SK-N-SH (cell line): ENCODE results near the gene NNT. TPM values are rescaled to one million over a fixed set of nuclear protein-coding genes. Genes with fewer than 3 reads are reported as not detected.

Experiments used
- CTCF ChIA-PET: fragments of 300-600, 350-600 bp; formaldehyde crosslinking; extraction: SDS; loops from one replicate; lab custom pipeline; 2021; lab: Yijun Ruan, JAX
- POLR2A ChIA-PET: fragments of 350-600 bp; sonication (Branson Sonifier 250); formaldehyde crosslinking; extraction: SDS; loops from one replicate; lab custom pipeline; 2020; ENCODE audit warnings: antibody characterized with exemption, inconsistent platforms; lab: Yijun Ruan, JAX
- DNase-seq: peaks from one replicate; pipeline ENCODE4 v3.0.0; 2012
- H2AFZ ChIP-seq: fragments of 200-600 bp; sonication (generic); 2 replicates; pipeline ENCODE4 v1.8.1; 2016; ENCODE audit warnings: antibody characterized with exemption, mild to moderate bottlenecking, low read depth
- H3F3A ChIP-seq: fragments of 200-600 bp; sonication (generic); replicated peaks from 2 replicates; pipeline ENCODE3; 2016; ENCODE audit warnings: antibody characterized with exemption, mild to moderate bottlenecking; ENCODE audit not compliant: insufficient read depth
- H3K27ac ChIP-seq, 2 experiments: fragments of 200-500 bp in 1 of 2; fragments of 200-600 bp in 1 of 2; sonication (Bioruptor generic) in 1 of 2; sonication (generic), shearing (Covaris generic) in 1 of 2; 2 replicates each; pipeline versions ENCODE4 v1.5.1 to v1.6.1; 2014 to 2016; ENCODE audit warnings: low read depth in 2 of 2, inconsistent platforms in 1 of 2, low read length in 1 of 2, mild to moderate bottlenecking in 1 of 2, mixed read lengths in 1 of 2
- H3K27me3 ChIP-seq: fragments of 200-600 bp; sonication (generic), shearing (Covaris generic); 2 replicates; pipeline ENCODE4 v1.6.1; 2016; ENCODE audit warnings: mixed run types; ENCODE audit not compliant: insufficient read depth
- H3K36me3 ChIP-seq, 2 experiments: fragments of 200-500 bp in 1 of 2; fragments of 200-600 bp in 1 of 2; sonication (Bioruptor generic) in 1 of 2; sonication (generic) in 1 of 2; replicated peaks in 1 of 2; 2 replicates each; pipeline versions ENCODE3 to v1.5.1; 2014 to 2016; ENCODE audit warnings: low read length in 1 of 2, mild to moderate bottlenecking in 1 of 2; ENCODE audit not compliant: insufficient read depth in 2 of 2, control insufficient read depth in 1 of 2
- H3K4me1 ChIP-seq, 2 experiments: fragments of 200-500 bp in 1 of 2; fragments of 200-600 bp in 1 of 2; sonication (Bioruptor generic) in 1 of 2; sonication (generic), shearing (Covaris generic) in 1 of 2; 2 replicates each; pipeline versions ENCODE4 v1.5.1 to v1.6.1; 2014 to 2016; ENCODE audit warnings: low read depth in 1 of 2, low read length in 1 of 2, mixed run types in 1 of 2; ENCODE audit not compliant: insufficient read depth in 2 of 2, control insufficient read depth in 1 of 2
- H3K4me2 ChIP-seq: fragments of 200-600 bp; sonication (generic), shearing (Covaris generic); 2 replicates; pipeline ENCODE4 v1.6.1; 2017; ENCODE audit warnings: mixed run types
- H3K4me3 ChIP-seq, 2 experiments: fragments of 200-500 bp in 1 of 2; fragments of 200-600 bp in 1 of 2; sonication (Bioruptor generic) in 1 of 2; sonication (generic), shearing (Covaris generic) in 1 of 2; 2 replicates each; pipeline versions ENCODE4 v1.5.1 to v1.8.1; 2014 to 2016; ENCODE audit warnings: low read depth in 2 of 2, inconsistent platforms in 1 of 2, low read length in 1 of 2, mild to moderate bottlenecking in 1 of 2, mixed read lengths in 1 of 2, moderate library complexity in 1 of 2
- H3K79me2 ChIP-seq: fragments of 200-600 bp; sonication (generic); 2 replicates; pipeline ENCODE4 v1.8.1; 2017; ENCODE audit warnings: mild to moderate bottlenecking; ENCODE audit not compliant: insufficient read depth
- H3K9ac ChIP-seq: fragments of 200-600 bp; sonication (generic); 2 replicates; pipeline ENCODE4 v1.6.1; 2017; ENCODE audit warnings: mixed run types
- H3K9me2 ChIP-seq: fragments of 200-600 bp; sonication (generic); 2 replicates; pipeline ENCODE4 v1.6.1; 2017; ENCODE audit warnings: mixed run types
- H3K9me3 ChIP-seq: fragments of 200-600 bp; sonication (generic); 2 replicates; pipeline ENCODE4 v1.6.1; 2017; ENCODE audit warnings: mixed run types, mild to moderate bottlenecking, moderate library complexity
- H4K20me1 ChIP-seq: fragments of 200-600 bp; sonication (generic); 2 replicates; pipeline ENCODE4 v1.6.1; 2017; ENCODE audit warnings: mild to moderate bottlenecking, mixed run types; ENCODE audit not compliant: insufficient read depth
- FOSL2 ChIP-seq: IDR thresholded peaks from 2 replicates; pipeline ENCODE4 v1.4.0; 2012; ENCODE audit warnings: low read depth, mild to moderate bottlenecking, moderate library complexity, borderline replicate concordance
- FOXJ3 ChIP-seq: sonication (generic); formaldehyde crosslinking; IDR thresholded peaks from 2 replicates; pipeline ENCODE4 v1.5.1; 2020; ENCODE audit warnings: mild to moderate bottlenecking, missing genetic modification reagents
- FOXM1 ChIP-seq: IDR thresholded peaks from 2 replicates; pipeline ENCODE4 v1.4.0; 2012; ENCODE audit warnings: low read depth, mild to moderate bottlenecking
- GATA2 ChIP-seq: sonication (generic); formaldehyde crosslinking; IDR thresholded peaks from 2 replicates; pipeline ENCODE4 v1.5.0; 2020; ENCODE audit warnings: mild to moderate bottlenecking, missing genetic modification reagents
- JUND ChIP-seq: IDR thresholded peaks from 2 replicates; pipeline ENCODE4 v1.4.0; 2012
- MEF2A ChIP-seq: IDR thresholded peaks from 2 replicates; pipeline ENCODE4 v1.4.0; 2012; ENCODE audit warnings: low read depth, borderline replicate concordance
- NFIC ChIP-seq: IDR thresholded peaks from 2 replicates; pipeline ENCODE4 v1.4.0; 2012; ENCODE audit warnings: borderline replicate concordance
- RCOR1 ChIP-seq: fragments of 150-350 bp; IDR thresholded peaks from 2 replicates; pipeline ENCODE4 v1.6.1; 2017; ENCODE audit warnings: antibody characterized with exemption, low read length
- RFX5 ChIP-seq: IDR thresholded peaks from 2 replicates; pipeline ENCODE4 v1.6.1; 2012; ENCODE audit warnings: mild to moderate bottlenecking, improper control_type of control experiment, low read length
- RXRA ChIP-seq: IDR thresholded peaks from 2 replicates; pipeline ENCODE4 v1.4.0; 2012; ENCODE audit warnings: low read depth, mild to moderate bottlenecking, borderline replicate concordance
- SIN3A ChIP-seq: IDR thresholded peaks from 2 replicates; pipeline ENCODE4 v1.6.1; 2012; ENCODE audit warnings: low read depth, mild to moderate bottlenecking, low read length, moderate library complexity, borderline replicate concordance
- SMC3 ChIP-seq: IDR thresholded peaks from 2 replicates; pipeline ENCODE4 v1.6.1; 2012; ENCODE audit warnings: low read depth, low read length, improper control_type of control experiment
- TAF1 ChIP-seq: IDR thresholded peaks from 2 replicates; pipeline ENCODE4 v1.6.1; 2012; ENCODE audit warnings: low read depth, mild to moderate bottlenecking, low read length, moderate library complexity, borderline replicate concordance
- WGBS: methylation state at CpG from one replicate; pipeline ENCODE4 v1.1.6; 2017; ENCODE audit warnings: low lambda C conversion rate; 5-methylcytosine and 5-hydroxymethylcytosine counted together
- polyA plus RNA-seq, 3 experiments: library from polyadenylated mRNA; depleted of rRNA; stranded (reverse); fragments of >200 nt; gene quantifications; 2 replicates each; pipeline ENCODE4 v1.2.3, GENCODE V29; 2012
- TF ChIP-seq, protein P1 (sequence below): IDR thresholded peaks from 2 replicates; pipeline ENCODE4 v1.6.1; 2012; ENCODE audit warnings: mild to moderate bottlenecking, low read depth, low read length, moderate library complexity
- TF ChIP-seq, protein P2 (sequence below): IDR thresholded peaks from 2 replicates; pipeline ENCODE4 v1.4.0; 2012; ENCODE audit warnings: low read depth, borderline replicate concordance
- TF ChIP-seq, protein P3 (sequence below): fragments of 200-600 bp; sonication (generic); IDR thresholded peaks from 2 replicates; pipeline ENCODE4 v1.6.1; 2017; ENCODE audit warnings: antibody characterized with exemption, mild to moderate bottlenecking, moderate library complexity
- TF ChIP-seq, protein P4 (sequence below): IDR thresholded peaks from 2 replicates; pipeline ENCODE4 v1.4.0; 2012; ENCODE audit warnings: low read depth, borderline replicate concordance
- TF ChIP-seq, protein P5 (sequence below): IDR thresholded peaks from 2 replicates; pipeline ENCODE4; 2012

The NNT gene
- polyA plus RNA-seq, 1 of the 3 experiments (the other 2 are of a cell fraction): 21.9 TPM

DNA sequence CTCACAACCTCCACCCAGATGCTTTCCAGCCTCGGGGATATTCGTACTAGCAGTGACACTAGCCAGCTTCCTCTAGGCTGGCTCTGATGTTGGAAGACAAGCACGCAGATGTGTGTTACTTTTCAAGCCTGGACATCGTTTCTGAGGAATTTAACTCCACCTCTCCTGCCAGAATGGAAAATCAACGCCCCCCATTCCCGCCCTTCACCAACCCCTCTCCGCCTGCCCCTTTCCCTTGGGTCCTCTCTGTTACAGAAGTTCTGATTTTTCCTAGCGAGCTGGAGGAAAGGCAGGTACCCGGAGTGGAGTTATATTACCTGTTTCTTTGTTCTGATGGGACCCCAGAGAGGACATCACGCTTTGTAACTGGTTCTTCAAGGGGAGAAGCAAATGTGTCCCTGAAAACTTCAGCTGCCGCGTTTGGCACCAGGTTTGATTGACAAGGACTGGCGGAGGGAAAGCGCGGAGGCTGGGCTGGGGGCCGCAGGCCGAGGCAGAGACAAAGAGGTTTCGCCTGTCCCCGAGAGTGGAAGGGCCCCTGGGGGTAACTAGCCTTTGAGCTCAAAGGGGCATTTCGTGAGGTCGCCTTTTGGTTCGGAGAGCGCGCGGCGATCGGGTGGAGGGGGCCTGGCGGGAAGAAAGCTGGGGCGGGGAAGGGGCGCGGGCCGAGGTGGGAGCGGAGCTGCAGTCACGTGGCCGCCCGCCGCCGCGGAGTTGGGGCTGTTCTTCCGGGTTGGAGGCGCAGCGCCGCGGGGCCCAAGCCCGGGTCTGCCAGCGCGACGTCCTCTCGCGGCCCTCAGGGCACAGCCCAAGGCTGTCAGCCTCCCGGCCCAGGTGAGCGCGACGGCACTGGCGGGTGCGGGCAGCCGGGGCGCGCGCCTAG lies at the start of gene NNT (continued):
- TF ChIP-seq, protein P1, sequence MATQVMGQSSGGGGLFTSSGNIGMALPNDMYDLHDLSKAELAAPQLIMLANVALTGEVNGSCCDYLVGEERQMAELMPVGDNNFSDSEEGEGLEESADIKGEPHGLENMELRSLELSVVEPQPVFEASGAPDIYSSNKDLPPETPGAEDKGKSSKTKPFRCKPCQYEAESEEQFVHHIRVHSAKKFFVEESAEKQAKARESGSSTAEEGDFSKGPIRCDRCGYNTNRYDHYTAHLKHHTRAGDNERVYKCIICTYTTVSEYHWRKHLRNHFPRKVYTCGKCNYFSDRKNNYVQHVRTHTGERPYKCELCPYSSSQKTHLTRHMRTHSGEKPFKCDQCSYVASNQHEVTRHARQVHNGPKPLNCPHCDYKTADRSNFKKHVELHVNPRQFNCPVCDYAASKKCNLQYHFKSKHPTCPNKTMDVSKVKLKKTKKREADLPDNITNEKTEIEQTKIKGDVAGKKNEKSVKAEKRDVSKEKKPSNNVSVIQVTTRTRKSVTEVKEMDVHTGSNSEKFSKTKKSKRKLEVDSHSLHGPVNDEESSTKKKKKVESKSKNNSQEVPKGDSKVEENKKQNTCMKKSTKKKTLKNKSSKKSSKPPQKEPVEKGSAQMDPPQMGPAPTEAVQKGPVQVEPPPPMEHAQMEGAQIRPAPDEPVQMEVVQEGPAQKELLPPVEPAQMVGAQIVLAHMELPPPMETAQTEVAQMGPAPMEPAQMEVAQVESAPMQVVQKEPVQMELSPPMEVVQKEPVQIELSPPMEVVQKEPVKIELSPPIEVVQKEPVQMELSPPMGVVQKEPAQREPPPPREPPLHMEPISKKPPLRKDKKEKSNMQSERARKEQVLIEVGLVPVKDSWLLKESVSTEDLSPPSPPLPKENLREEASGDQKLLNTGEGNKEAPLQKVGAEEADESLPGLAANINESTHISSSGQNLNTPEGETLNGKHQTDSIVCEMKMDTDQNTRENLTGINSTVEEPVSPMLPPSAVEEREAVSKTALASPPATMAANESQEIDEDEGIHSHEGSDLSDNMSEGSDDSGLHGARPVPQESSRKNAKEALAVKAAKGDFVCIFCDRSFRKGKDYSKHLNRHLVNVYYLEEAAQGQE: no peak
- TF ChIP-seq GATA2 (CRISPR knock-in tag) (no peak), JUND (no peak), RFX5 (no peak), FOSL2 (no peak), FOXM1 (no peak), MEF2A (no peak)
- TF ChIP-seq, protein P2, sequence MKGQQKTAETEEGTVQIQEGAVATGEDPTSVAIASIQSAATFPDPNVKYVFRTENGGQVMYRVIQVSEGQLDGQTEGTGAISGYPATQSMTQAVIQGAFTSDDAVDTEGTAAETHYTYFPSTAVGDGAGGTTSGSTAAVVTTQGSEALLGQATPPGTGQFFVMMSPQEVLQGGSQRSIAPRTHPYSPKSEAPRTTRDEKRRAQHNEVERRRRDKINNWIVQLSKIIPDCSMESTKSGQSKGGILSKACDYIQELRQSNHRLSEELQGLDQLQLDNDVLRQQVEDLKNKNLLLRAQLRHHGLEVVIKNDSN: peak; percentile 90
- TF ChIP-seq, protein P3, sequence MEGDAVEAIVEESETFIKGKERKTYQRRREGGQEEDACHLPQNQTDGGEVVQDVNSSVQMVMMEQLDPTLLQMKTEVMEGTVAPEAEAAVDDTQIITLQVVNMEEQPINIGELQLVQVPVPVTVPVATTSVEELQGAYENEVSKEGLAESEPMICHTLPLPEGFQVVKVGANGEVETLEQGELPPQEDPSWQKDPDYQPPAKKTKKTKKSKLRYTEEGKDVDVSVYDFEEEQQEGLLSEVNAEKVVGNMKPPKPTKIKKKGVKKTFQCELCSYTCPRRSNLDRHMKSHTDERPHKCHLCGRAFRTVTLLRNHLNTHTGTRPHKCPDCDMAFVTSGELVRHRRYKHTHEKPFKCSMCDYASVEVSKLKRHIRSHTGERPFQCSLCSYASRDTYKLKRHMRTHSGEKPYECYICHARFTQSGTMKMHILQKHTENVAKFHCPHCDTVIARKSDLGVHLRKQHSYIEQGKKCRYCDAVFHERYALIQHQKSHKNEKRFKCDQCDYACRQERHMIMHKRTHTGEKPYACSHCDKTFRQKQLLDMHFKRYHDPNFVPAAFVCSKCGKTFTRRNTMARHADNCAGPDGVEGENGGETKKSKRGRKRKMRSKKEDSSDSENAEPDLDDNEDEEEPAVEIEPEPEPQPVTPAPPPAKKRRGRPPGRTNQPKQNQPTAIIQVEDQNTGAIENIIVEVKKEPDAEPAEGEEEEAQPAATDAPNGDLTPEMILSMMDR: no peak

DNA sequence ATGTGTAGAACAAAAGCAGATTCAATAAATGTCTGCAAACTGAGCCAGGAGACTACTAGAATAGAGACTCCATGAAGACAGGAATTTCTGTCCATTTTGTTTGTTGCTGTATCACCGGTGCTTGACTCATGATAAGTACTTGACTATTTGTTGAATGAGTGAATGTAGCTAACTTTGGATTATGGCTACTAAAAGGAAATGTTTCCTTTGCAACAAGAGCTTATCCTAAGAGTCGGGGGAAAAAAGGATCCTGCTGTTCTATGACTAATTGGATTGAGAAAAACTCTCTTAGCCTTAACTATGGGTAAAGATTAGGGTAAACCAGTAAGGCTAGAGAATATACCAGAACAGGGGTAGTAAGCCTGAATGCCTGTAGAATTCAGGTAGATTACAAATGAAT lies 49.6 kb upstream of the NNT start:
- DNase-seq: no peak
- H3K9me3 ChIP-seq: no peaks in the 10 kb centered on the region
- no peak overlapping the region for H3K27ac ChIP-seq
- H3F3A ChIP-seq: no peaks in the 10 kb centered on the region
- no peaks in the 10 kb centered on the region for H3K9me2 ChIP-seq
- TF ChIP-seq, protein P4, sequence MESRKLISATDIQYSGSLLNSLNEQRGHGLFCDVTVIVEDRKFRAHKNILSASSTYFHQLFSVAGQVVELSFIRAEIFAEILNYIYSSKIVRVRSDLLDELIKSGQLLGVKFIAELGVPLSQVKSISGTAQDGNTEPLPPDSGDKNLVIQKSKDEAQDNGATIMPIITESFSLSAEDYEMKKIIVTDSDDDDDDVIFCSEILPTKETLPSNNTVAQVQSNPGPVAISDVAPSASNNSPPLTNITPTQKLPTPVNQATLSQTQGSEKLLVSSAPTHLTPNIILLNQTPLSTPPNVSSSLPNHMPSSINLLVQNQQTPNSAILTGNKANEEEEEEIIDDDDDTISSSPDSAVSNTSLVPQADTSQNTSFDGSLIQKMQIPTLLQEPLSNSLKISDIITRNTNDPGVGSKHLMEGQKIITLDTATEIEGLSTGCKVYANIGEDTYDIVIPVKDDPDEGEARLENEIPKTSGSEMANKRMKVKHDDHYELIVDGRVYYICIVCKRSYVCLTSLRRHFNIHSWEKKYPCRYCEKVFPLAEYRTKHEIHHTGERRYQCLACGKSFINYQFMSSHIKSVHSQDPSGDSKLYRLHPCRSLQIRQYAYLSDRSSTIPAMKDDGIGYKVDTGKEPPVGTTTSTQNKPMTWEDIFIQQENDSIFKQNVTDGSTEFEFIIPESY: no peak
- TF ChIP-seq TAF1: no peak
- no peak for TF ChIP-seq NFIC
- no peak for TF ChIP-seq SMC3
- no peak for TF ChIP-seq SIN3A
- TF ChIP-seq RXRA: no peak
- TF ChIP-seq FOXJ3 (CRISPR knock-in tag): no peak
- no peak for TF ChIP-seq RCOR1
- TF ChIP-seq, protein P5, sequence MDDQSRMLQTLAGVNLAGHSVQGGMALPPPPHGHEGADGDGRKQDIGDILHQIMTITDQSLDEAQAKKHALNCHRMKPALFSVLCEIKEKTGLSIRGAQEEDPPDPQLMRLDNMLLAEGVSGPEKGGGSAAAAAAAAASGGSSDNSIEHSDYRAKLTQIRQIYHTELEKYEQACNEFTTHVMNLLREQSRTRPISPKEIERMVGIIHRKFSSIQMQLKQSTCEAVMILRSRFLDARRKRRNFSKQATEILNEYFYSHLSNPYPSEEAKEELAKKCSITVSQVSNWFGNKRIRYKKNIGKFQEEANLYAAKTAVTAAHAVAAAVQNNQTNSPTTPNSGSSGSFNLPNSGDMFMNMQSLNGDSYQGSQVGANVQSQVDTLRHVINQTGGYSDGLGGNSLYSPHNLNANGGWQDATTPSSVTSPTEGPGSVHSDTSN: no peak
- no peak for TF ChIP-seq JUND
- CTCF ChIA-PET: interaction anchor here (0.6 to 2.6 kb wide), 3 partner anchors 10 to 38 kb away, joined by 3 to 13 read pairs (median 3); partner anchors contain the start of gene C5orf34
- POLR2A ChIA-PET: interaction anchor here (1.1 kb wide), 1 partner anchor 51 kb away, joined by 4 read pairs; no protein-coding TSS in a partner anchor
- H3K27me3 ChIP-seq: no peaks in the 10 kb centered on the region
- H3K4me2 ChIP-seq: peak overlapping the region; percentile 85; the same call in 1 of the 2 replicates
- H3K4me3 ChIP-seq: no peak overlapping the region
- peaks cover 62% of the 10 kb centered on the region for H4K20me1 ChIP-seq
- peaks cover 19 to 28% of the 10 kb centered on the region in 2 experiments; a peak in 3 of 4 replicates for H3K4me1 ChIP-seq
- no peak overlapping the region for H3K9ac ChIP-seq
- WGBS: 70% methylated on average over 2 of the region's 2 CpGs
- peaks cover 80% of the 10 kb centered on the region for H3K79me2 ChIP-seq
- H2AFZ ChIP-seq: no peak overlapping the region
- H3K36me3 ChIP-seq: peaks cover 59 to 68% of the 10 kb centered on the region in 2 experiments
